Heart right ventricle (tissue), 16 donors: ENCODE data around the gene DUOXA1. TPM values are rescaled to one million over a fixed set of nuclear protein-coding genes. Genes with fewer than 3 reads are reported as not detected.

Source experiments
- ATAC-seq, 8 donors: fragments of 200-7000 bp; cut with Tn5 transposase; one replicate each; pipeline ENCODE4 v1.9.1; 2020; ENCODE audit warnings: mild to moderate bottlenecking in 8 of 8, moderate library complexity in 8 of 8, moderate number of reproducible peaks in 1 of 8
- DNase-seq, 2 donors: peaks; one replicate each; pipeline ENCODE4 v3.0.0-alpha.2; 2020
- H3K27ac ChIP-seq, 10 donors: fragments of 200-600 bp; sonication (generic) in 2 of 10; one replicate each; pipeline versions ENCODE4 v1.5.0 to v1.8.0; 2020 to 2022; ENCODE audit warnings: mild to moderate bottlenecking in 3 of 10
- H3K27me3 ChIP-seq, 7 donors: fragments of 200-600 bp; one replicate each; pipeline ENCODE4 v1.8.0; 2021 to 2022; ENCODE audit warnings: mild to moderate bottlenecking in 2 of 7
- H3K36me3 ChIP-seq, 9 donors: fragments of 200-600 bp; sonication (generic) in 1 of 9; one replicate each; pipeline versions ENCODE4 v1.5.0 to v1.8.0; 2020 to 2022; ENCODE audit warnings: mild to moderate bottlenecking in 2 of 9
- H3K4me1 ChIP-seq, 9 donors: fragments of 200-600 bp; sonication (generic) in 1 of 9; one replicate each; pipeline versions ENCODE4 v1.5.0 to v1.8.0; 2020 to 2022; ENCODE audit warnings: mild to moderate bottlenecking in 4 of 9
- H3K4me3 ChIP-seq, 10 donors: fragments of 200-600 bp; sonication (generic) in 2 of 10; one replicate each; pipeline versions ENCODE4 v1.5.0 to v1.8.0; 2020 to 2022; ENCODE audit warnings: mild to moderate bottlenecking in 7 of 10, moderate library complexity in 2 of 10
- H3K9me3 ChIP-seq, 11 donors: fragments of 200-600 bp in 10 of 11; sonication (generic) in 2 of 11; one replicate each; pipeline versions ENCODE4 v1.5.0 to v1.8.0; 2013 to 2022; ENCODE audit warnings: mild to moderate bottlenecking in 2 of 11, control low read depth in 1 of 11, moderate library complexity in 1 of 11
- WGBS, 2 donors: extraction: QIAGEN DNeasy Blood & Tissue Kit; methylation state at CpG; one replicate each; pipeline ENCODE4 v1.1.7; 2013; ENCODE audit warnings: inconsistent platforms in 1 of 2; 5-methylcytosine and 5-hydroxymethylcytosine counted together
- intact Hi-C, 10 donors: fragments of 100-400 bp; cut with DNase I; formaldehyde crosslinking; loops; one replicate each; pipeline versions ENCODE4 v1.11.1 to v1.14.2; 2022
- polyA plus RNA-seq, 2 donors: library from polyadenylated mRNA; stranded (reverse); fragments of 200-250 nt; gene quantifications; one replicate each; pipeline ENCODE4 v1.2.3, GENCODE V29; 2013
- total RNA-seq, 10 donors: library from RNA; stranded (reverse); fragmentation: NEBNext Ultra II Directional in 3 of 10; extraction: Animal tissue kit (Norgen Biotek cat#: 25700) in 3 of 10; gene quantifications; one replicate each; pipeline versions ENCODE4 v1.2.1 to v1.2.4, GENCODE V29; 2021 to 2023
- TF ChIP-seq, protein P1 (sequence below), 9 donors: fragments of 200-600 bp; sonication (generic) in 2 of 9; IDR thresholded peaks; one replicate each; pipeline versions ENCODE4 v1.5.0 to v1.8.0; 2021 to 2022; ENCODE audit warnings: antibody characterized with exemption in 9 of 9, mild to moderate bottlenecking in 5 of 9, moderate library complexity in 1 of 9
- donor health status: Arrhythmogenic right ventricular cardiomyopathy.
- donor health status: ischemic (EF 13 %, LVEDD 7.1; RV severe dilation, severe dysfunction).
- donor health status: healthy with polysubstance abuse.
- donor health status: DM: no; HTN: yes; CAD: no.
- donor health status: DM: no; HTN: no; CAD: no.
- donor health status: ischemic (EF 25% LVEDD 6.9; RV normal size, moderate dysfunction).
- donor health status: ischemic (EF 25% LVEDD 5.7; RV mildly dilated, moderate dysfunction).
- donor health status: healthy.
- donor health status: DM: yes; HTN: yes; CAD: no.
- donor health status: Ischemic cardiomyopathy.
- donor health status: ischemic (EF 35%, LVEDD 5.7; RV mildly dilated, moderate dysfunction).
- donor health status: nonischemic (EF 11% LVEDD 7.7; RV severe dilation, severe dysfunction).
- donor health status: DM: yes; HTN: yes; CAD: no.
- donor health status: PGD.
- donor health status: ischemic (EF 29% LVEDD 5.4; RV normal size, mild dysfunction).
- donor health status: nonischemic (EF 23%, LVEDD 6.1; RV moderate dilation, normal function).

DUOXA1 gene
- total and polyA plus RNA-seq, 12 donors: 0.11 to 1.3 (median 0.47) TPM; not detected in 1

DNA sequence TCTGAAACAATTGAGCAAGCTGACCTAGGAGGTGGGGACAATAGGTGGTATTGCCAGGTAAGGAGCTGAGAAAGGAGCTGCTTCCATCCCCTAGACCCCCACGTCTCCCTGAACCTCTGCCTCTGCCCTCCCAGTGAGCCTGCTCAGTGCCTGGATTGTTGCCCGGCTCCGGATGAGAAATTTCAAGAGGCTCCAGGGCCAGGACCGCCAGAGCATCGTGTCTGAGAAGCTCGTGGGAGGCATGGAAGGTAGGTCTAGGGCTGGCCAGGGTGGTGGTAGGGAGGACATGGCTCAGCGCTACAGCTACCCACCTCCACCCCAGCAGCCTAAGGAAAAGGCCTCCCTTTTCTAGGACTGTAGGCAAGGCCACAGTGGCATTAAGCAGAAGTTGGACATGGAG lies 13.4 kb upstream of the DUOXA1 start:
- WGBS, 2 donors: 85 to 89% methylated on average over 7 of the region's 7 CpGs
- no peak for ATAC-seq
- no peak for DNase-seq
- H3K4me1 ChIP-seq: no peaks in the 10 kb centered on the region
- peaks cover 0 to 32% (median 0%) of the 10 kb centered on the region in 7 donors for H3K27me3 ChIP-seq
- no peaks in the 10 kb centered on the region for H3K9me3 ChIP-seq
- no peaks in the 10 kb centered on the region for H3K36me3 ChIP-seq
- TF ChIP-seq, protein P1, sequence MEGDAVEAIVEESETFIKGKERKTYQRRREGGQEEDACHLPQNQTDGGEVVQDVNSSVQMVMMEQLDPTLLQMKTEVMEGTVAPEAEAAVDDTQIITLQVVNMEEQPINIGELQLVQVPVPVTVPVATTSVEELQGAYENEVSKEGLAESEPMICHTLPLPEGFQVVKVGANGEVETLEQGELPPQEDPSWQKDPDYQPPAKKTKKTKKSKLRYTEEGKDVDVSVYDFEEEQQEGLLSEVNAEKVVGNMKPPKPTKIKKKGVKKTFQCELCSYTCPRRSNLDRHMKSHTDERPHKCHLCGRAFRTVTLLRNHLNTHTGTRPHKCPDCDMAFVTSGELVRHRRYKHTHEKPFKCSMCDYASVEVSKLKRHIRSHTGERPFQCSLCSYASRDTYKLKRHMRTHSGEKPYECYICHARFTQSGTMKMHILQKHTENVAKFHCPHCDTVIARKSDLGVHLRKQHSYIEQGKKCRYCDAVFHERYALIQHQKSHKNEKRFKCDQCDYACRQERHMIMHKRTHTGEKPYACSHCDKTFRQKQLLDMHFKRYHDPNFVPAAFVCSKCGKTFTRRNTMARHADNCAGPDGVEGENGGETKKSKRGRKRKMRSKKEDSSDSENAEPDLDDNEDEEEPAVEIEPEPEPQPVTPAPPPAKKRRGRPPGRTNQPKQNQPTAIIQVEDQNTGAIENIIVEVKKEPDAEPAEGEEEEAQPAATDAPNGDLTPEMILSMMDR (IDR thresholded peaks at IDR 0.05): no peak
- H3K4me3 ChIP-seq: no peak overlapping the region
- H3K27ac ChIP-seq: no peak overlapping the region
- intact Hi-C loops: no loop called here

DNA sequence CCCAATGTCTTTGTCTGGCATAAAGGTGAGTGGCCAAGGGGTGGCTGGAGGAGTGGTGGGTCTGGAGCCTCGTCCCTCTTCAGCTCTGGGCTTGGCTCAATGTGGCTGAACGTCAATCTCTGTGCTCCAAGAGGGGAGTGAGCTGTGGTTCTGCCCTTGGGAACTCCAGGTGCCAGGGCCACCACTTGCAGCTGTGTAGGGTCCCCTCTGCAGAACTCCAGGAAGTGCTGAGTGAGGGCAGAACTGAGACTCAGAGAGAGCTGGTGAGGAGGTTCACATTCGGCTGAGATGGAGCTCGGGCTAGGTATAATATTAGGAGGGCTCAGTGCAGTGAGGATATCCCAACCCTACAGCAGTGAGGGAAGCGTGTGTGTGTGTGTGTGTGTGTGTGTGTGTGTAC lies 11.7 kb upstream of the DUOXA1 start:
- DNase-seq (no peak), ATAC-seq (no peak)
- Histone ChIP-seq H3K9me3 (no peaks in the 10 kb centered on the region), H3K4me3 (no peak overlapping the region), H3K27me3 (peaks cover 0 to 41% (median 8%) of the 10 kb centered on the region in 7 donors), H3K27ac (no peak overlapping the region), H3K4me1 (no peaks in the 10 kb centered on the region), H3K36me3 (no peaks in the 10 kb centered on the region)
- intact Hi-C loops: no loop called here
- 80 to 87% methylated on average over 5 of the region's 5 CpGs for WGBS, 2 donors
- TF ChIP-seq, protein P1 (IDR thresholded peaks at IDR 0.05): no peak

DNA sequence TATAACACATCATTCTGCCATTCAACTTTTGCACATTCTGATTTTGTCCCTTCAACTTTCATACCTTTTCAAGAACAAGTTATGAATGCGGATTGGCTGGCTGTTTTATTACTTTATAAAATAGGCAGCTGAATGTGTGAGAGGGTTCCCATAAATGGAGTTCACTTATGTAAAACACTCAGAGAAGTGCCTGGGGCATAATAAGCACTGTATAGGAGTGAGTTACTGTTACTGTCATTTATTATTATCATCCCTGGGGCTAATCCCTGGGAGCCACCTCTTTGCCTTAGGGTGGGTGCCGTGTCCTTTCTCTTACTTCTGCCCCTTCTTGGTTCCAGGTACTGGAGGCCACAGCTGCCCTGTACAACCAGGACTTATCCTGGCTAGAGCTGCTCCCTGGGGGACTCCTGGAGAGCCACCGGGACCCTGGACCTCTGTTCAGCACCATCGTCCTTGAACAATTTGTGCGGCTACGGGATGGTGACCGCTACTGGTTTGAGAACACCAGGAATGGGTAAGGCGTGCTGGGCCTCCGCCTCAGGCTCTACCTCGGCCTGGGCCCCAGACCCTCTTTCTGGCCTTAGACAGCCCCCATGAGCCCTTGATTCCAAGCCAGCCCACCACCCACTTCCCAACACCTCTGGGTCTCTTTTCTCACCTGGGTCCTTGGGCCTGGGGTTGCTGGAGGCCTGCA lies 11.0 kb upstream of the DUOXA1 start:
- Histone ChIP-seq H3K36me3 (no peaks in the 10 kb centered on the region), H3K27me3 (peaks cover 0 to 47% (median 14%) of the 10 kb centered on the region in 7 donors), H3K27ac (no peak overlapping the region), H3K9me3 (no peaks in the 10 kb centered on the region), H3K4me1 (no peaks in the 10 kb centered on the region), H3K4me3 (no peak overlapping the region)
- WGBS, 2 donors: 95% methylated on average over 10 of the region's 10 CpGs
- TF ChIP-seq, protein P1 (IDR thresholded peaks at IDR 0.05): no peak
- ATAC-seq: no peak
- no peak for DNase-seq
- intact Hi-C loops: no loop called here

DNA sequence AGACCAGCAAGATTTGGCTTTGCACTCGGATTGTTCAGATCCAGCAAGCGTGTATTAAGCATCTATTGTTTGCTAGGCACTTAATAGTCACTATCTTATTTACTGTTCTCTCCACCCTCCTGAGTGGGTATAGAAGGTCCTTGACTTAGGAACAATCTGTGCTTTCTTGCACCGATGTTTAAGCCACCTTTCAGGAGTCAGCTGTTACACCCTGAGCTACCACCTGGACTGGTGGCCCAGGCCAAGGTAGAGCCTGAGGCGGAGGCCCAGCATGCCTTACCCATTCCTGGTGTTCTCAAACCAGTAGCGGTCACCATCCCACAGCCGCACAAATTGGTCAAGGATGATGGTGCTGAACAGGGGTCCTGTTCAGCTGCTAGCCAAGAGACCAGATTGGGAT lies 10.1 kb upstream of the DUOXA1 start:
- TF ChIP-seq, protein P1 (IDR thresholded peaks at IDR 0.05): no peak
- Histone ChIP-seq H3K4me1 (peaks cover 0 to 7% (median 6%) of the 10 kb centered on the region in 9 donors), H3K9me3 (no peaks in the 10 kb centered on the region), H3K36me3 (no peaks in the 10 kb centered on the region), H3K27me3 (peaks cover 0 to 55% (median 21%) of the 10 kb centered on the region in 7 donors), H3K27ac (no peak overlapping the region), H3K4me3 (no peak overlapping the region)
- DNase-seq (no peak), ATAC-seq (no peak)
- intact Hi-C loops: no loop called here
- 91 to 92% methylated on average over 6 of the region's 6 CpGs for WGBS, 2 donors
